HG02588 (cell line): Measurements from ENCODE around the gene ADAMTS3.

Experiments
- ATAC-seq: cut with Tn5 transposase; IDR thresholded peaks from one replicate; pipeline ENCODE4 v1.9.1; 2021; ENCODE audit warnings: mild to moderate bottlenecking, moderate library complexity; ENCODE audit not compliant: unreplicated experiment

ADAMTS3 gene

DNA sequence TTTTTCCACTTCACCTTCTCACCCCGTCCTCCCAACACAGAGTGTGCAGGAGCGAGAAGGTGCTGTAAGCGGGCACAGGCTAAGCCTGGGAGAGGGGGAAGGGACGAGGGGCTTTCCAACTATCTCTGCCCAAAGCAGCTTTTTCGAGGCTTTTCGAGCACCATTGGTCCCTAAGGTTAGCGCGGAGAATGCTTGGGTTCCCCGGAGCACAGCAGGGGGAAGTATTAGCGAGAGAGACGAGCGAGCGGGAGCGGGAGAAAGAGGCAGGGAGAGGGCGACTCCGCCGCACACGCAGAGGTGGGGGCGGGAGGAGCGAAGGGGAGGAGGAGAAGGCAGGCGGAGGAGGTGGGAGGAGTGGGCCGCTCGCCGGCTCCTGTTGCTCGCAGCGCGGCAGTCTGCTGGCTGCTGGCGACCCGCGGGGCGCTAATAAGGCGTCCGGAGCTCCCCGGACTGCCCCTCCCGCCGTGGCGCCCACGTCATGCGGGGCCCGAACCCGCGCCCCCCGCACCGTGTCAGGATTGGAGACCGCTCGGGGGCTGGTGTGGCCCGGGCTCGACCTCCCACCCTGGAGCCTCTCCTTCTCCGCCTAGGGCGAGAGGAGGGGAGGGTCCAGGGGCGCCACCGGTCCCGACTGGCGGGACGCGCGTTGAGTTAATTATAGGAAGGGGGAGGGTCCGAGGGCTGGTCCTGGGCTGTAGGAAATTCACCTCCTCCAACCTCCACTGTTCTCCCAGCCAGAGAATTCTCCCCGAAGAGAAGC, at the start of gene ADAMTS3:
Gene ADAMTS3 (minus strand): TSS at position 263 of the 760 bp plus-strand sequence. CDS start 459 bp downstream, outside the sequence.
- ATAC-seq: no peak

DNA sequence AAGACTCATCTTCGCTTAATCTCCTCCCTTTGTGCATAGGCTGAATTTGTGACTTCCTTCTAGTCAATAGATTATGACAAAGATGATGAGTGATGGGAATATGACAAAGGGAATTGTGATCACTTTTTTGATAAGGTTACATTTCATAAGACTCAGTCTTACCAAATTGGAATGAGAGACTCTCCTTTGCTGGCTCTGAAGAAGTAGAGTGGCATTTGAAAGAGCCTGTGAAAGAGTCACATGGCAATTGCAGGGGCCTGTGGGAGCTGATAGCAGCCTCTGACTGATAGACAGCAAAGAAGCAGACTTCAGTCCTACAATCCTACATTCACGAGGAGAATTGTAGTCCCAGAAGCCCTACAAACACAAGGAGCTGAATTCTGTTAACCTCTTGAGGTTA, 44.9 kb upstream of the ADAMTS3 start:
- ATAC-seq: no peak

DNA sequence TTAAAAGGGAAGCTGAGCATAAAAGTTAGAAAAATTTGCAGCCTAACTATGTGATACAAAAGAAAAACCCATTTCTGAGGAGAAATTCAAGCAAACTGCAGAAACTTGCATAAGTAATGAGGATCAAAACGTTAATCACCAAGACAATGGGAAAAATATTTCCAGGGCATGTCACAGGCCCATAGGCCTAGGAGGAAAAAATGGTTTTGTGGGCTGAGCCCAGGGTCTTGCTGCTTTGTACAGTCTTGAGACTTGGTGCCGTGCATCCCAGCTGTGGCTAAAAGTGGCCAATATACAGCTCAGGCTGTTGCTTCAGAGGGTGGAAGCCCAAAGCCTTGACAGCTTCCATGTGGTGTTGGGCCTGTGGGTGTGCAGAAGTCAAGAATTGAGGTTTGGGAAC, 37.7 kb upstream of the ADAMTS3 start:
- no peak for ATAC-seq

DNA sequence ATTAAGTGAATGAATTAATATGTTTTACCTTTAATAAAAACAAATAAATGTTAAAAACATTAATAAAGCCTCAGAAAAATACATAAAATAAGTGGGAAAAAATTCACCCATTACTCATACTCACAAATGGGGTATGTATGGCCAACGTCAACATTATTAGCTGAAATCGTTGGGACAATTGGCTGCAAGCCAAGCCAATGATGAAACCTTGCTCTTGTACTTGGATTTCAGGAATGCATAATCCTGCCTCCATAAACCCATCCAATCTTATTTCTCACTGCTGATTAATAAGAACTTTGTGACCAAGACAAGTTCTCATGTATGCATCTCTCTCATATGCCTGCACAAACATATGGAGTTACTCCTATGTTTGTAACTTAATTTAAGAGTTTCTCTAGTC, 35.3 kb upstream of the ADAMTS3 start:
- ATAC-seq: no peak

DNA sequence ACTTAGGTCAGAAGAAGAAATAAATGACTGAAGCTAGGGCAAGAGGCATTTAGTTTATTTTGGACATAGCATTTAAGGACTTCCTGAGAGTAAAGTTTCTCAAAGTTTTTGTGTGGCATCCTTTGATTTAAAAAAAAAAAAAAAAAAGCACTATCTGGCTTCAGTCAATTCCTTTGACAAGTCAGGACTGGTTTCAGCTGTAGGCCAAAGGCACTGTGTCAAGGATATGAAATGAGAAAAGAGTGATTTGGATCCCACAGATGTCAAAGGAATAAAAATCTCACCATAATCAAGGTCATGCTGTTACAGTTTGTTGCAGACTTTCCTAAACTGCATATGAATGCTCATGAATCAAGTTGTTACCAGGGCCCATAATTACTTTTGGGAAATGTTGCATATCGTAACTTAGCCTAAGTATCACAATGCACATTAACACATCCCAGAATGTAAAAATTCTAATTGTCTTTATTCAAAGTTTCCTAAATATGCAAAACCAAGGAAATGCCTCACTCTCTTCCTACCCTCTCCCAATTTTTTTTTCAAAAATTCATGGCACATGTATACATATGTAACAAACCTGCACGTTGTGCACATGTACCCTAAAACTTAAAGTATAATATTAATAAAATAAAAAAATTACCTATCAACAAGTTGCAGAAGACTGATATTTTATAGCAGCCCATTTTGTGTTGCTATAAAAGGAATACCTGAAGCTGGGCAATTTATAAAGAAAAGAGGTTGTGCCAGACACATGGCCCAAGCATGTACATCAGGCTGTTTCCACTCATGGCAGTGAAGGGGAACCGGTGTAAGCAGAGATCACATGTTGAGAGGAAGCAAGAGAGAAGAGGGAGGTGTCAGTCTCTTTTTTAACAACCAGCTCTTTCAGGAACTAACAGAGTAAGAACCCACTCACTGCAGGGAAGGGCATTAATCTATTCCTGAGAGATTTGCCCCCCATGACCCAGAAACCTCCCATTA, 33.7 kb upstream of the ADAMTS3 start:
- no peak for ATAC-seq

DNA sequence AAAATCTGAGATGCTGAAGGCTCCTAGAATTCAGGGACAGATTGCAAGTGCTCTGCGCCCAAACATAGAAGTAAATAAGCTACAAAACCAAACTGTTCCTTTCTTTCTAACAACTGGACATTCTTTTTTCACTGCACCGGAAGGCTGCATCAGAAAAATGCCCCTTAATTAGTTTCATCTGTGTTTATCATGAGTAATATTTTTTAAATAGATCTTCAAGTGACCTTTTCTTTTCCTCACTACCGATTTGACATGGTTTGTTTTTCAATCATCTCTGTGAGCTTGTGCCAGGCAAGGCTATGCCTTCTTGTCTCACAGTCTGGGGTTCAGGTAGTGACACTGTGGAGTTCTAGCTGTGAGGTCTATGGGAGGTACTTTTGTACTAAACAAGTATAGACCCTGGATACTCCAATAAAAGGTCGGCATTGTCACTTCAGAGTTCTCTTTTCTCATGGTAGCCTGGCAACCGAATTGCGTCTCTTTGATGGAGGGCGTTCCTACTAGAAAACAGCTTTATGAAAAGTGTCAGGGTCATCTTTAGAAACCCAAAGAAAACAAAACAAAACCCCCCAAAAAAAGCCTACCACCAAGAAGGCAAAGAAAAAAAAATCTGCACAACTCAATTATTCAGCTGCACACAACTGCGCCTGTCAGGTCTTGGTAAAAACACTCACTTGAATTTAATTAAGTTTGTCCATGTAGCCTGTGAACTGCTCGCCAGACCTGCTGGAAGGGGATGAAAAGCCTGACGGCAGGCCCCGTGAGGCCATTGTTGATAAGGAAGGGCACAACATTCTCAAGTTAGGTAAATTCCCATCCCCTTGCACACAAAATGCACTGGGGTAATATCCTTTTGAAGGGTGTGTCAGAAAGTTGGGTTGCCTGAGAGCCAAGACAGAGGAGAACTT, 22.8 kb upstream of the ADAMTS3 start:
- ATAC-seq: no peak

DNA sequence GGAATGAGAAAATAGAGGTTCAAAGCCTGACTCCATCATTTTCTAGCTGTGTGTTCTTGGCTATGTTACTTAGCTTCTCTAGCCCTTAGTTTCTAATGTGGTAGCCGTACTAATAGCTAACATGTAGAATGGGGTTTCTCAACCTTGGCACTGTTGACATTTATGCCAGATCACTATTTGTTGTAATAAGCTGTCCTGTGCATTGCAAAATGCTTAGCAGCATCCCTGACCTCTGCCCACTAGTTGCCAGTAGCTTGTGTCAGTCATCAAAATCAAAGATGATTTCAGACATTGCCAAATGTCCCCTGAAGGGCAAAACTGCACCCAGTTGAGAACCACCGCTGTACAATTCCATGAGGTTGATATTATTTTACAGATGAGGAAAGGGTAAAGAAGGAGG, 18.3 kb upstream of the ADAMTS3 start:
- no peak for ATAC-seq

DNA sequence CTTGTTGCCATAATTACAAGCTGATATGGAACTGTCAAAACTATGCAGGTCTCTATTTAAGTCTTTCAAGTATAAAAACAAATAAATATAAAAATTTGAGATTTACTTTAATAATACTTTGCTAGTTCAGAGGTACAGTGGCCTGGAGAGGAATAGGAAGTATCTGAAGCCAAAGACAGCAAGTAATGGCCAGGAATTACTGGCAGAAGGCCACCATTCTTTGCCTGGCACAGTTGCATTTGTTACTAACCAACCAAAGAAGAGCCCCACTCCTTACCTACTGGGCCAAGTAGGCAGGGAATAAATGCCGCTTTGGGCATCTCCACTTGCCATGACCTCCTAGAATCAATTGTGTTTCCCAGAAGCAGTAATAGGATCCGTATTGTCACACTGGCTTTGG, 13.8 kb upstream of the ADAMTS3 start:
- ATAC-seq: no peak

DNA sequence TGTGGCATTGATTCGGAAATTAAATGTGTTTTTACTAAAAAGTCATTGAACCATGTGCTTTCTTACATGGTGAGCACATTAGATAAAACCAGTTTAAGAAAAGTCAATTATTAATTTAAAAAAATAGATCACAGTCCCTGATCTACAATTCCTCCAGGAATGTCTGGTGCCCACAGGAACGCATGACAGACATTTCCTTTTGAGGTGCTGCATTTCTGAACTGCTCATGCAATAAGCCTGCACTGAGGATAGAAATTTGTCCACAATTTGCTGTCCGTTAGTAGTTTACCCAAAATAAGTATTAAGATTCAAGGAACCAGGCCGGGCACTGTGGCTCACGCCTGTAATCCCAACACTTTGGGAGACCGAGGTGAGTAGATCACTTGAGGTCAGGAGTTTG, 8.2 kb upstream of the ADAMTS3 start:
- ATAC-seq: no peak

DNA sequence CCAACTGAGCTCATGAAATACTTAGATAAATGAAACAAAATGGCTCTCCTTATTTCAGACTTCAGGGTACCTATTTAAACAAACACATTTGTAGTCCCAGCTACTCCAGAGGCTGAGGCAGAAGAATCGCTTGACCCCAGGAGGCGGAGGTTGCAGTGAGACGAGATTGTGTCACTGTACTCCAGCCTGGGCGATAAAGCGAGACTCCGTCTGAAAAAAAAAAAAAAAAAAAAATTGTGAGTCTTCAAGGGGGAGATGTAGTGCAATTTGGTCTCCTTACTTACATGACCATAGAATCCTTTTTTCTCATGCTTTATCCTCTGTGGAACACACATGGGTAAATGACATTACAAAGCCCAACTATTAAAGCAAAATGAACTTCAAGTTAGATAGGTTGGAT, 2.3 kb upstream of the ADAMTS3 start:
- ATAC-seq: no peak

DNA sequence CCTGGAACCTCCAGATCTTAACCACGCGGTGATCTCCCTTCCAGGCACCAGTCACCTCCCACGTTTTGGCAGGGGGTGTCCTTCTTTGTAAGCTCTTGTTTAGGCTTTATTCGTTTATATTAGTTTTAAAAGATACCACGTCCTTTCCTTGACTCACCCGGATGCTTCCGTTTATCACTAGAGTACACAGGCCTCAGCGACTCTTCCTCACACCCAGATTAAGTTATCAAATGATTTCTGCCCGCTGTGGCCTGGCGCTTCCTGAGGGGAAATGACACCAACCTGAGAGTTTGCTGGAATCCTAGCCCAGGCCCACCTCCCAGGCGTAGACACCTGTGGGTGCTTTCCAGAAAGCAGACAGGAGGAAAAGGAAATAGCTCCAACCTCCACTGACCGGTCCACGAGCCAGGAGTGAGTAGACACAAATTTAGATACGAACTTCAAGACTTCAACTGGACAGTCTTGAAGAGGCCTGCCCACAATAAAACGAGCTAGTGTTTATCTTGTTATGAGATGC, 756 bp upstream of the ADAMTS3 start:
- ATAC-seq: no peak

DNA sequence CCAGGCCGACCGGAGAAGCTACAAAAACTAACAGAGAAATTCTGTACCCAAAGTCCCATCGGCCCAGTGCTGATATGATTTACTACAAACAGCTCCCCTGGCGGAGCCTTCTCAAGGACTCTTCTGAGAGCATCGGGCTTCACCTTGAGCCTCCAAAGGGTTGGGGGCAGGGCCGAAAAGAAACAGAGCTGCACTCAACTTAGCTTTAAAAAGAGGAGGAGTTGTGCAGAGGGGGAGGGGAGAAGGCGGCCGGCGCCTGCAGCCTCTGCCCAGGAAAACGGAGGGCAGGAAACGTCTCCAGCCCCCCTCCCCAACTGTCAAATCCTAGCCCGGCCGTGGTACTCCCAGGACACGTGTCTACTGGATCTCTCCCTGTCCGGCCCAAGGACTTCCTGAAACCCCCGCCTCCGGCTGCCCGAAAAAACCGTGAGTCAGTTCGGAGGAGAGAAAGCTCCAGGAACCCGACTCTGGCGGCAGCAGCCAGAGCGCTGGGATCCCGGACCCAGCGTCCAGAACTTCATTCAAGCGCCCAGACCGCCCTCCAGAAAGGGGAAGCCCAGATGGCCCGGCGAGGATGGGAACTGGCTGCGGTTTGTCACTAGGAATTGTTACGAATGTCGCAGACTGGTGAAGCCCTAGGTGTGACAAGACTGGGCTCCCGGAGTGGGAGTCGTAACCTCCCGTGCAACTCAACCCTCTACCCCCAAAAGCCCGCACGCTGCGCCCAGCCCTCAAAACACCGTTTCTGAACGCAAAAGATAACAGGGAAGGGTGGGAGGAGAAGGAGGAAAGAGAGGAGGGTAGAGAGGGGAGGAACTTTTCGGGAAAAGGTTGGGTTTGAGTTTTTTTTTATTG, 973 bp downstream of the ADAMTS3 start:
- ATAC-seq: peak; percentile 37

DNA sequence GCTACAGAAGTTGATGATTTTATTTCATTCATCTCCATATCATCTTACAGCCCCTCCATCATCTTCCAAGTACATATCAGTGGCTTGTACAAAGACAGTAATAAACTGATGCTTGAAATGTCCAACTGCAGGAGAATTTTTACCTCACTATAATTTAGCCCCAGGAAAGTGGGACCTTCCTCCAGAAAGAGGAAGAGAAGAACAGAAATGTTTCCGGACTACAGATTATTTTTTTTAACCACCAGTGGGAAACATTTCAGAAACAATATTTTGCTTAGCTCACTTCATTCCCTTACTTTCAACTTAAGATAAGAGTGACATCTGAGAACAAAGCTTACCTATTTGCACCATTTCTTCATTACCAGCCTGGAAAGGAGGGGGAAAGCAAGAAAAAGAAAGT, 2.0 kb downstream of the ADAMTS3 start:
- no peak for ATAC-seq

DNA sequence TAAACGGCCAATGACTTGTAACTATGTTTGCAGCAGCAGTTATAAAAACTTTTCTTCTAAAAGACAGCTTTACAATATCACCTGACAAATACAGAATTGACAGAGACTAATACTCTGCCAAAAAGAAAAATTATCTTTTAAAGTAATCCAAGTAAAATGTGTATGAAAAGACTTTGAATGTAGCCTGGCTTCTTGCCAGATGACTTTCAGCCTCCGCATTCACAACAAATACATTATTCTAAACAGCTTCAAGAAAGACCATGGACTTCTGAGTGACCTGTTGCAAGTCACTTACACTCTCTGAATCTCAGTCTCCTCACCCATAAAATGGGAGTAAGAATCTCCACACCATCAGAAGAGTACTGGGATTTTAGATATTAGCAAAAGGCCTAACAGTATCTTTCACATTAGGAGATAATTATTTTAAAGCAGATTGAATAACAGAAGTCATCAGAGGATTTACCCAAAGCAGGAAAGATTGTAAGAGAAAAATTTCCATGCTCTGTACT, 2.5 kb downstream of the ADAMTS3 start:
- ATAC-seq: no peak

DNA sequence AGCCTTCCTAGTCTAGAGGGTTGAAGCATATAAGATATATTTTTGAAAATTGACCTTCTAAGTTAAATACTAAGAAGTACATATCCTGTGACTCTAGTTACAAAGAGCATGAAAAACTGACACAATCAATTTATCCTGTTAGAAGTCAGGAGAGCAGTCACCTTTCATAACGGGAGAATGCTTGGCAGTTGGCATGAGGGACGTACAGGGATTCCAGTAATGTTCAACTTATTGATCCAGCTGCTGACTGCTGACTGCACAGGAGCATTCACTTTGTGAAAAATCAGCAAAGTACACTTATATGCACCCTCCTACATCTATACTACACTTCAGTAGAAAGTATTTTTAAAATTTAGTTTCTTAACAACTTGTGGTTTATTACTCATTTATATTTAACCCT, 4.2 kb downstream of the ADAMTS3 start:
- no peak for ATAC-seq

DNA sequence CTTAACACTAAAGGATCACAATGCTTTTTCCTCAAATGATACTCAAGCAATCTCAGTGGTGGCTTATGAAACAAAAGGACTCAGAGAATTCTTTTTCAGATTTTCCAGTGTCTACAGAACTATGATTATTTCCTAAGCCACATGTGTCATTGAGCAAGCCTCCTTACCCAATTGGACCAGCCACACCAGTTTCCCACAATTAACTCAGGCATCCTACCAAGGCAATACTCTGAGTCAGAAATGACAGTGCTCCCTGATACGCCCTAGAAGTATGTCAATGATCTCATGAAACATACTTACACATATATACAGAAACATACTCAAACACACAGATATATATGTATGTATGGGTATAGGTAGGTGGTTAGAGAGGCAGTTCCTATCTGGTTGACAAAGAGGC, 4.8 kb downstream of the ADAMTS3 start:
- no peak for ATAC-seq

DNA sequence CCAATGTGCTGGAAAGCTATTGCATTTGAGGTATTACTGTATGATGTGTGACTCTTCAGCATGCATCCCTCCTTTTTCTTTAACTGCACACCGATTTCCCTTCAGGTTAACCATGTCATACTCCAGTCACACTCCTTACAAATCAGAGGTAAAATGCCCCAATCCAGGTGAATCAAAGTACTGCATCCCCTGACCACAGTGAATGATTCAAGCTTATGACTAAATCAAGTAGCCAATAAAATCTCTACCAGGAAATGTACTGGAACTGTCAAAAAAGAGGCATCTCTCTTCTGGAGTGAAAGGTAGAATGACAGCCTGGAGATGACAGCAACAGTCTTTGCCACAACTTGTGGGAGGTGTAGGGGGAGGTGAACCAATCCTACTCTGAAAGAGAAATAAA, 10.4 kb downstream of the ADAMTS3 start:
- no peak for ATAC-seq

DNA sequence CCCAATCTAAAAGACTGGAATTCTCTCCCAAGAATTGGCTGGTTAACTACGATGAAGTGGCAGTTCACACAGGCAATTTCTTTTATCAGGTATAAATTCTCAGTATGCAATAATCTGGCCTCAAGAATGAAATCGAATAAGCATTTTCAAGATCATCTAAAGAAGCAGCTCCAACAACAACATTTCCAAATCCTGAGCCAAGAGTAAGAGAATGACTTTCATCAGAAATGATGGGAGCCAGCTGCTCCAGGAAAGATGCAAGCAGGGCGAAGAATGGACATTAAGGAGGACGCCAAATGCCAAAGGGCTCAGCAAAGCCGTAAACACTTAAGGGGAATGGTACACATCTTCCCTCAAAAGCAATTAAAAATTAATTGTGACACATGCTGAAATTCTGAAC, 12.0 kb downstream of the ADAMTS3 start:
- no peak for ATAC-seq

DNA sequence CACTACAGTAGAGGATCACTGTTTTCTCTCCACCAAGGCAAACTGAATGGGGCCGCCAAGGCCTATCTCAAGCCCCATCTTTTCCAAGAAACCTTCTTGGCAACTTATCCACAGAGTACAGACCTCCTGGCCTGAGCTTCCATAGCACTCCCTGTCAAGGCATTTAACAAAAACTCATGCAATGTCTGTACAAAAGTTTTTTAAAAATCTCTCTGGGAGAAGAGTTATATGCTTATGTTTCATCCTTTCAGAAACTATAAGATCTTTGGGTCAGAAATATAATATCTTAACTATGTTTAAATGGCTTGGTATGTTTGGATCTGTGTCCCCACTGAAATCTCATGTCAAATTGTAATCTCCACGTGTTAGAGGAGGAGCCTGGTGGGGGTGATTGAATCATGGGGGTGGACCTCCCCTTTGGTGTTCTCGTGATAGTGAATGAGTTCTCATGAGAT, 13.6 kb downstream of the ADAMTS3 start:
- no peak for ATAC-seq
